ENCODE results near the gene MGAT4B.

The MGAT4B gene

GRCh38 chr5:179759581-179760551, 46.8 kb downstream of the MGAT4B start:
- peaks cover 0 to 3% (median 0%) of the 10 kb centered on the region in 3 donors for H3K36me3 ChIP-seq
- H3K4me3 ChIP-seq = no peak overlapping the region
- no peaks in the 10 kb centered on the region for H3K9me3 ChIP-seq
- TF ChIP-seq CTCF (IDR thresholded peaks at IDR 0.05) = no peak
- intact Hi-C loops (cut with DNase I; ENCODE audit: low total_unique reads) = loop anchor here (5.0 kb wide), 2 partner anchors 37 to 97 kb away; partner anchors contain the start of gene MRNIP
- peaks cover 0 to 66% (median 40%) of the 10 kb centered on the region in 4 donors for H3K4me1 ChIP-seq
- DNase-seq = no peak
- H3K27me3 ChIP-seq = no peaks in the 10 kb centered on the region
- no peak overlapping the region for H3K27ac ChIP-seq

GRCh38 chr5:179758955-179759354, 47.7 kb downstream of the MGAT4B start:
- Histone ChIP-seq H3K36me3 (peaks cover 0 to 3% (median 0%) of the 10 kb centered on the region in 3 donors), H3K9me3 (no peaks in the 10 kb centered on the region), H3K4me3 (no peak overlapping the region), H3K4me1 (peaks cover 0 to 64% (median 35%) of the 10 kb centered on the region in 4 donors), H3K27ac (no peak overlapping the region), H3K27me3 (no peaks in the 10 kb centered on the region)
- DNase-seq = no peak
- intact Hi-C loops (cut with DNase I; ENCODE audit: low total_unique reads) = no loop called here
- no peak for TF ChIP-seq CTCF (IDR thresholded peaks at IDR 0.05)

GRCh38 chr5:179755022-179755421, 51.6 kb downstream of the MGAT4B start:
- H3K4me3 ChIP-seq = no peak overlapping the region
- H3K9me3 ChIP-seq = no peaks in the 10 kb centered on the region
- H3K27me3 ChIP-seq = no peaks in the 10 kb centered on the region
- intact Hi-C loops (cut with DNase I; ENCODE audit: low total_unique reads) = no loop called here
- no peak for TF ChIP-seq CTCF (IDR thresholded peaks at IDR 0.05)
- DNase-seq = no peak
- peaks cover 0 to 5% (median 0%) of the 10 kb centered on the region in 3 donors for H3K36me3 ChIP-seq
- H3K27ac ChIP-seq = no peak overlapping the region
- peaks cover 0 to 38% (median 15%) of the 10 kb centered on the region in 4 donors for H3K4me1 ChIP-seq

GRCh38 chr5:179753971-179754370, 52.7 kb downstream of the MGAT4B start:
- Histone ChIP-seq H3K4me1 (peaks cover 0 to 38% (median 19%) of the 10 kb centered on the region in 4 donors), H3K9me3 (no peaks in the 10 kb centered on the region), H3K27me3 (no peaks in the 10 kb centered on the region), H3K36me3 (peaks cover 0 to 14% (median 0%) of the 10 kb centered on the region in 3 donors), H3K4me3 (no peak overlapping the region), H3K27ac (no peak overlapping the region)
- intact Hi-C loops (cut with DNase I; ENCODE audit: low total_unique reads) = no loop called here
- DNase-seq = no peak
- no peak for TF ChIP-seq CTCF (IDR thresholded peaks at IDR 0.05)

- Histone ChIP-seq H3K4me1 (peaks cover 0 to 41% (median 17%) of the 10 kb centered on the region in 4 donors), H3K27me3 (no peaks in the 10 kb centered on the region), H3K4me3 (no peak overlapping the region), H3K27ac (no peak overlapping the region), H3K36me3 (peaks cover 0 to 11% (median 0%) of the 10 kb centered on the region in 3 donors), H3K9me3 (no peaks in the 10 kb centered on the region)
- intact Hi-C loops (cut with DNase I; ENCODE audit: low total_unique reads) = no loop called here
- no peak for DNase-seq
- TF ChIP-seq CTCF (IDR thresholded peaks at IDR 0.05) = no peak
Observed at GRCh38 chr5:179749857-179750508, 56.7 kb downstream of the MGAT4B start.
